SK-N-SH (cell line): Measurements from ENCODE around the gene PRPH. TPM values are rescaled to one million over a fixed set of nuclear protein-coding genes. Genes with fewer than 3 reads are reported as not detected.

Experiments
- CTCF ChIA-PET: fragments of 300-600, 350-600 bp; formaldehyde crosslinking; extraction: SDS; loops from one replicate; lab custom pipeline; 2021; lab: Yijun Ruan, JAX
- POLR2A ChIA-PET: fragments of 350-600 bp; sonication (Branson Sonifier 250); formaldehyde crosslinking; extraction: SDS; loops from one replicate; lab custom pipeline; 2020; ENCODE audit warnings: antibody characterized with exemption, inconsistent platforms; lab: Yijun Ruan, JAX
- DNase-seq: peaks from one replicate; pipeline ENCODE4 v3.0.0; 2012
- H2AFZ ChIP-seq: fragments of 200-600 bp; sonication (generic); 2 replicates; pipeline ENCODE4 v1.8.1; 2016; ENCODE audit warnings: antibody characterized with exemption, mild to moderate bottlenecking, low read depth
- H3F3A ChIP-seq: fragments of 200-600 bp; sonication (generic); replicated peaks from 2 replicates; pipeline ENCODE3; 2016; ENCODE audit warnings: antibody characterized with exemption, mild to moderate bottlenecking; ENCODE audit not compliant: insufficient read depth
- H3K27ac ChIP-seq, 2 experiments: fragments of 200-500 bp in 1 of 2; fragments of 200-600 bp in 1 of 2; sonication (Bioruptor generic) in 1 of 2; sonication (generic), shearing (Covaris generic) in 1 of 2; 2 replicates each; pipeline versions ENCODE4 v1.5.1 to v1.6.1; 2014 to 2016; ENCODE audit warnings: low read depth in 2 of 2, inconsistent platforms in 1 of 2, low read length in 1 of 2, mild to moderate bottlenecking in 1 of 2, mixed read lengths in 1 of 2
- H3K27me3 ChIP-seq: fragments of 200-600 bp; sonication (generic), shearing (Covaris generic); 2 replicates; pipeline ENCODE4 v1.6.1; 2016; ENCODE audit warnings: mixed run types; ENCODE audit not compliant: insufficient read depth
- H3K36me3 ChIP-seq, 2 experiments: fragments of 200-500 bp in 1 of 2; fragments of 200-600 bp in 1 of 2; sonication (Bioruptor generic) in 1 of 2; sonication (generic) in 1 of 2; replicated peaks in 1 of 2; 2 replicates each; pipeline versions ENCODE3 to v1.5.1; 2014 to 2016; ENCODE audit warnings: low read length in 1 of 2, mild to moderate bottlenecking in 1 of 2; ENCODE audit not compliant: insufficient read depth in 2 of 2, control insufficient read depth in 1 of 2
- H3K4me1 ChIP-seq, 2 experiments: fragments of 200-500 bp in 1 of 2; fragments of 200-600 bp in 1 of 2; sonication (Bioruptor generic) in 1 of 2; sonication (generic), shearing (Covaris generic) in 1 of 2; 2 replicates each; pipeline versions ENCODE4 v1.5.1 to v1.6.1; 2014 to 2016; ENCODE audit warnings: low read depth in 1 of 2, low read length in 1 of 2, mixed run types in 1 of 2; ENCODE audit not compliant: insufficient read depth in 2 of 2, control insufficient read depth in 1 of 2
- H3K4me2 ChIP-seq: fragments of 200-600 bp; sonication (generic), shearing (Covaris generic); 2 replicates; pipeline ENCODE4 v1.6.1; 2017; ENCODE audit warnings: mixed run types
- H3K4me3 ChIP-seq, 2 experiments: fragments of 200-500 bp in 1 of 2; fragments of 200-600 bp in 1 of 2; sonication (Bioruptor generic) in 1 of 2; sonication (generic), shearing (Covaris generic) in 1 of 2; 2 replicates each; pipeline versions ENCODE4 v1.5.1 to v1.8.1; 2014 to 2016; ENCODE audit warnings: low read depth in 2 of 2, inconsistent platforms in 1 of 2, low read length in 1 of 2, mild to moderate bottlenecking in 1 of 2, mixed read lengths in 1 of 2, moderate library complexity in 1 of 2
- H3K79me2 ChIP-seq: fragments of 200-600 bp; sonication (generic); 2 replicates; pipeline ENCODE4 v1.8.1; 2017; ENCODE audit warnings: mild to moderate bottlenecking; ENCODE audit not compliant: insufficient read depth
- H3K9ac ChIP-seq: fragments of 200-600 bp; sonication (generic); 2 replicates; pipeline ENCODE4 v1.6.1; 2017; ENCODE audit warnings: mixed run types
- H3K9me2 ChIP-seq: fragments of 200-600 bp; sonication (generic); 2 replicates; pipeline ENCODE4 v1.6.1; 2017; ENCODE audit warnings: mixed run types
- H3K9me3 ChIP-seq: fragments of 200-600 bp; sonication (generic); 2 replicates; pipeline ENCODE4 v1.6.1; 2017; ENCODE audit warnings: mixed run types, mild to moderate bottlenecking, moderate library complexity
- H4K20me1 ChIP-seq: fragments of 200-600 bp; sonication (generic); 2 replicates; pipeline ENCODE4 v1.6.1; 2017; ENCODE audit warnings: mild to moderate bottlenecking, mixed run types; ENCODE audit not compliant: insufficient read depth
- CHD2 ChIP-seq: fragments of 150-350 bp; IDR thresholded peaks from 2 replicates; pipeline ENCODE4 v1.6.1; 2018; ENCODE audit warnings: low read length; ENCODE audit not compliant: partially characterized antibody
- ELF1 ChIP-seq: IDR thresholded peaks from 2 replicates; pipeline ENCODE4 v1.4.0; 2012
- EP300 ChIP-seq, 2 experiments: IDR thresholded peaks; 2 replicates each; pipeline versions ENCODE4 v1.4.0 to v1.6.1; 2012; ENCODE audit warnings: borderline replicate concordance in 1 of 2, low read depth in 1 of 2, low read length in 1 of 2
- EZH2phosphoT487 ChIP-seq: fragments of 200-600 bp; sonication (generic); IDR thresholded peaks from 2 replicates; pipeline ENCODE4 v1.6.1; 2017; ENCODE audit warnings: low read depth, mixed run types, mild to moderate bottlenecking, antibody characterized with exemption, moderate library complexity, borderline replicate concordance
- GABPA ChIP-seq: IDR thresholded peaks from 2 replicates; pipeline ENCODE4 v1.4.0; 2012; ENCODE audit warnings: low read depth, mild to moderate bottlenecking
- GATA2 ChIP-seq: sonication (generic); formaldehyde crosslinking; IDR thresholded peaks from 2 replicates; pipeline ENCODE4 v1.5.0; 2020; ENCODE audit warnings: mild to moderate bottlenecking, missing genetic modification reagents
- RAD21 ChIP-seq: IDR thresholded peaks from 2 replicates; pipeline ENCODE4 v1.6.1; 2012; ENCODE audit warnings: mild to moderate bottlenecking, low read length
- RFX5 ChIP-seq: IDR thresholded peaks from 2 replicates; pipeline ENCODE4 v1.6.1; 2012; ENCODE audit warnings: mild to moderate bottlenecking, improper control_type of control experiment, low read length
- RXRA ChIP-seq: IDR thresholded peaks from 2 replicates; pipeline ENCODE4 v1.4.0; 2012; ENCODE audit warnings: low read depth, mild to moderate bottlenecking, borderline replicate concordance
- SIN3A ChIP-seq: IDR thresholded peaks from 2 replicates; pipeline ENCODE4 v1.6.1; 2012; ENCODE audit warnings: low read depth, mild to moderate bottlenecking, low read length, moderate library complexity, borderline replicate concordance
- SMC3 ChIP-seq: IDR thresholded peaks from 2 replicates; pipeline ENCODE4 v1.6.1; 2012; ENCODE audit warnings: low read depth, low read length, improper control_type of control experiment
- TAF1 ChIP-seq: IDR thresholded peaks from 2 replicates; pipeline ENCODE4 v1.6.1; 2012; ENCODE audit warnings: low read depth, mild to moderate bottlenecking, low read length, moderate library complexity, borderline replicate concordance
- WGBS: methylation state at CpG from one replicate; pipeline ENCODE4 v1.1.6; 2017; ENCODE audit warnings: low lambda C conversion rate; 5-methylcytosine and 5-hydroxymethylcytosine counted together
- polyA plus RNA-seq, 3 experiments: library from polyadenylated mRNA; depleted of rRNA; stranded (reverse); fragments of >200 nt; gene quantifications; 2 replicates each; pipeline ENCODE4 v1.2.3, GENCODE V29; 2012
- TF ChIP-seq, protein P1 (sequence below): IDR thresholded peaks from 2 replicates; pipeline ENCODE4; 2012

Gene PRPH
- polyA plus RNA-seq, 1 of the 3 experiments (the other 2 are of a cell fraction): 1.9 TPM

DNA sequence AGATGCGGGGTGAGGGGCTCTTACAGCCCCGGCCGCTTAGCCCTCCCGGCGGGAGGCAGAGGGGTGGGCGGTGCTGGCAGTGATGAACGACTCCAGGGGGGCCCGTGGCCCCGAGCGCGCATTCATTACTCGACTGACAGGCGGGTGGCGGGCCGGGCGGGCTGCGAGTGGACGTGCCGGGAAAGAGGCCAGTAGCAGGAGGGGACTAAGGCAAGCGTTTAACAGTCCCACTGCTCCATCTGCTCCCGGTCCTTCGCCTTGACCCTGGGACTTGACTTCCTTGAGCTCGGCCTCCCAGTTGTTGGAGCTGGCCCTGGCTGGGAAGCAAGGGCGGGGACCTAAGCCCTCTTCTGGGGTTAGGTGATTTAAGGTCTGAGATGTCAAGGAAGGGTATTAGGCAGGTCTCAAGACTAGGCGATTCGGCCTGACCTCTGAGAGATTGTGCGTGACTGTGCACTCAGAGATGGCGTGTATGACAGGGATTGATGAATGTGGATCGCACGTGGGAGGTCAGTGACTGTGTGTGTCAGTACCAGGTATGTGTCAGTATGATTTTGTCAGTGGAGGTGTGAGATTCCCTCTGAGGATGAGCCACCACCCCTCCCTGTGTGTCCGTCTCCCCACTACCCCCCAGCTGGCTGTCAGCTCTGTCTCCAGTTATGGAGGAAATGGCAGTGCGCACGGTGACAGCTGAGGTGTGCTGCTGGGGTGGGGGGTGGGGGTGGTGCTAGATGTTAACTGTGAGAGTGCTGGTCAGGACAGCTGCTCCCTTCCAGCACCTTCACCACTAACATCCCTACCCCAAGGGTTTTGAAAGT lies 48.2 kb downstream of the PRPH start:
- peak overlapping the region; percentile 76 for H3K4me2 ChIP-seq
- ChIA-PET POLR2A (interaction anchor here (2.7 kb wide), 1 partner anchor 20 kb away, joined by 9 read pairs; the partner anchor contains the start of gene TROAP), CTCF (interaction anchor here (0.6 to 15.9 kb wide), 56 partner anchors 8 to 355 kb away, joined by 3 to 658 read pairs (median 4); partner anchors contain the start of genes PRPH, SPATS2, TROAP and TUBA1B)
- WGBS: 21% methylated on average over 23 of the region's 33 CpGs
- no peaks in the 10 kb centered on the region for H4K20me1 ChIP-seq
- H3F3A ChIP-seq: peaks cover 22% of the 10 kb centered on the region
- no peak for DNase-seq
- H3K4me1 ChIP-seq: peaks cover 15 to 44% of the 10 kb centered on the region in 2 experiments; a peak in 2 of 4 replicates
- H3K9me3 ChIP-seq: no peaks in the 10 kb centered on the region
- TF ChIP-seq RXRA: no peak
- no peak for TF ChIP-seq SMC3
- no peak for TF ChIP-seq GABPA
- no peaks in the 10 kb centered on the region for H3K36me3 ChIP-seq
- no peak overlapping the region for H3K27ac ChIP-seq
- H3K4me3 ChIP-seq: peak overlapping the region; percentile 37 to 52
- H2AFZ ChIP-seq: peak overlapping the region; percentile 82; the same call in 1 of the 2 replicates
- H3K27me3 ChIP-seq: peaks cover 5% of the 10 kb centered on the region; the same call in 1 of the 2 replicates
- H3K9me2 ChIP-seq: no peaks in the 10 kb centered on the region
- H3K79me2 ChIP-seq: no peaks in the 10 kb centered on the region
- no peak overlapping the region for H3K9ac ChIP-seq

DNA sequence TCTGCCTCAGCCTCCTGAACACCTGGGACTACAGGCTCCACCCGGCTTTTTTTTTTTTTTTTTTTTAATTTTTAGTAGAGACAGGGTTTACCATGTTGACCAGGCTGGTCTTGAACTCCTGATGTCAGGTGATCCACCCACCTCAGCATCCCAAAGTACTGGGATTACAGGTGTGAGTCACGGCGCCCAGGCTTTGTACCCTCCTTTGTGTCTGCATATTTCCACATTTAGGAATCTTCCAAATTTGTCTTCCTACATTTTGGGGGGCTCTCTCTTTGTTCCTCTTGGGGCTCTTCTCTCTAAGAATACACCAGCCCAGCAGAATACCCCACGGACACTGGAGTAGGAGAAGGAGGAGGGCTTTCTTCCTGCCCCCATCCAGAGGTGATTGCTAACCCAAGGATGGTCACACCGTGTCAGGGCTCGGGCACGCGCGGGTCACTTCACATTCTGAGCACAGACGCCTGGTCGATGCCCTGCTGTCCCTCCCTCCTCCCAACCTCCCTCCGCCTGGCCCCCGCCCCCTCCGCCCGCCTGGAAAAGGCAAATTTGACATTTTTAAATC lies 49.6 kb downstream of the PRPH start:
- Histone ChIP-seq H3K9me3 (no peaks in the 10 kb centered on the region), H2AFZ (peak overlapping the region; percentile 70; the same call in 1 of the 2 replicates), H3K27me3 (peaks cover 5% of the 10 kb centered on the region; the same call in 1 of the 2 replicates)
- TF ChIP-seq RFX5 (no peak), EP300 (IDR thresholded peaks at IDR 0.05; ENCODE audit: borderline replicate concordance in 1 of 2, low read depth in 1 of 2, low read length in 1 of 2) (no peak), ELF1 (no peak), RXRA (no peak), EZH2phosphoT487 (no peak), RAD21 (no peak), SIN3A (no peak), TAF1 (no peak), GATA2 (CRISPR knock-in tag) (no peak), CHD2 (no peak)
- TF ChIP-seq, protein P1, sequence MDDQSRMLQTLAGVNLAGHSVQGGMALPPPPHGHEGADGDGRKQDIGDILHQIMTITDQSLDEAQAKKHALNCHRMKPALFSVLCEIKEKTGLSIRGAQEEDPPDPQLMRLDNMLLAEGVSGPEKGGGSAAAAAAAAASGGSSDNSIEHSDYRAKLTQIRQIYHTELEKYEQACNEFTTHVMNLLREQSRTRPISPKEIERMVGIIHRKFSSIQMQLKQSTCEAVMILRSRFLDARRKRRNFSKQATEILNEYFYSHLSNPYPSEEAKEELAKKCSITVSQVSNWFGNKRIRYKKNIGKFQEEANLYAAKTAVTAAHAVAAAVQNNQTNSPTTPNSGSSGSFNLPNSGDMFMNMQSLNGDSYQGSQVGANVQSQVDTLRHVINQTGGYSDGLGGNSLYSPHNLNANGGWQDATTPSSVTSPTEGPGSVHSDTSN: no peak
- TF ChIP-seq, all 33 proteins: peak for 0
- Histone ChIP-seq H3K4me1 (peaks cover 15 to 42% of the 10 kb centered on the region in 2 experiments; a peak in 2 of 4 replicates), H3K9me2 (no peaks in the 10 kb centered on the region), H3K4me2 (peak overlapping the region; percentile 70), H4K20me1 (no peaks in the 10 kb centered on the region), H3K4me3 (peak overlapping the region in 1 of 2 experiments; percentile 27; a peak in 1 of 4 replicates), H3F3A (peaks cover 22% of the 10 kb centered on the region), H3K36me3 (no peaks in the 10 kb centered on the region), H3K9ac (no peak overlapping the region), H3K79me2 (no peaks in the 10 kb centered on the region), H3K27ac (no peak overlapping the region)
- DNase-seq: no peak
- WGBS: 54% methylated on average over 11 of the region's 15 CpGs
- POLR2A ChIA-PET: no interaction called here
- CTCF ChIA-PET: interaction anchor here (3.8 to 15.9 kb wide), 3 partner anchors 13 to 51 kb away, joined by 56 to 658 read pairs (median 88); partner anchors contain the start of gene PRPH
